Measurements from ENCODE around the gene GATA6.

The GATA6 gene

DNA sequence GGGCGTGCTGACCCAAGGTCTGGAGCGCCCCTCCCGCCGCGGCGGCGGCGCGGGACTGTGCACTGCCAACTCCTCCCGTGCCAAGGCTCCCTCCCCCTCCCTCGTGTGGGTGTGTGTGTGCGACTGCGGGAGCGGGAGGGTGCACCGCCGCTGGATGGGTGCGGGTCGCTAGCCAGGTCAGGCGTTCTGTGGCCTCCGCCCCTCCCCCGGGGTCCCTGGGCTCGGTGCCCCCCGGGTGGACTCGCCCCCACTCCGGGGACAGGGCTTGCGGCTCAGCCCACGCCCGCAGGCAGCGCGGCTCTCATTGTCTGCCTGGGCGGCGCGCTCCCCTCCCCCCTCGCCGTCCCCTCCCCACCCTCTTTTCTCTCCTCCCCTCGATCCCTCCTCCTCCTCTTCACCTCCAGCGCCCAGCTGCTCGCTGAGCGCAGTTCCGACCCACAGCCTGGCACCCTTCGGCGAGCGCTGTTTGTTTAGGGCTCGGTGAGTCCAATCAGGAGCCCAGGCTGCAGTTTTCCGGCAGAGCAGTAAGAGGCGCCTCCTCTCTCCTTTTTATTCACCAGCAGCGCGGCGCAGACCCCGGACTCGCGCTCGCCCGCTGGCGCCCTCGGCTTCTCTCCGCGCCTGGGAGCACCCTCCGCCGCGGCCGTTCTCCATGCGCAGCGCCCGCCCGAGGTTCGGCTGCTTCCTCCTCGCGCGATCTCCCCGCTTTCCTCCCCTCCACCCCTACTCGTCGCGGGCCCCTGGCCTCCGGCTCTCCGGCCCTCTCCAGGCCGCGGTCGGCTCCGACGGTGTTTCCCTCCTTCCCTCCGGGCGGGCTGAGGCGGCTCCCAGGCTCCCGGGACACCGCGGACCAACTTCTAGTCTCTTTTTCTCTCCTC lies at the start of gene GATA6:
GATA6 (plus strand) TSS at position 579 of the 878 bp plus-strand sequence. CDS start 1,556 bp downstream, outside the sequence.
- no peak for DNase-seq (ENCODE audit: low read depth)

- no peak for DNase-seq (ENCODE audit: low read depth)
These were observed 44.4 kb upstream of the GATA6 start for GRCh38 chr18:22124970-22125369.

- DNase-seq (ENCODE audit: low read depth): no peak
These were observed 40.4 kb upstream of the GATA6 start for GRCh38 chr18:22128954-22129353.

GRCh38 chr18:22129778-22130177 lies 39.6 kb upstream of the GATA6 start:
- DNase-seq (ENCODE audit: low read depth): no peak

GRCh38 chr18:22132258-22132657 lies 37.1 kb upstream of the GATA6 start:
- no peak for DNase-seq (ENCODE audit: low read depth)

DNA sequence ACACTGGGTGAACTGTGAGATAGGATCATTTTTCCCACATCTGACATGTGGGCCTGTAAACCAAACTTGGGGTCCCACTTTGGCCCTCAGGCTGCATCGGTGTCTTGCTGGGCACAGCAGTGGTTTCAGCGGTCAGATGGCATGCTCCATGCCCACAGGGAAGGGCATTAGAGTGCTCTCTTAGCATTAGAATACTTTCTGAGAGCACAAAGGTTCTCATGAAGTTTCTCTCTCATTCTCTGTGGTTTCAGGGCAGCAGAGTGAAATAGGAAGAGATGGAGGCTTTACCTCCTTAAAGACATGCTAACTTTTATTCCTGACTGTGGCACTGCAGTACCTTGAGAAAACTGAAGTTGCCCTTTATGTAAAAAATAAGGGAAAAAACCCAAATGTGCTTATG lies 36.6 kb upstream of the GATA6 start:
- no peak for DNase-seq (ENCODE audit: low read depth)

GRCh38 chr18:22136395-22136794 lies 33.0 kb upstream of the GATA6 start:
- DNase-seq (ENCODE audit: low read depth): no peak

- DNase-seq (ENCODE audit: low read depth): no peak
These were observed 28.2 kb upstream of the GATA6 start for GRCh38 chr18:22141211-22141610.

DNA sequence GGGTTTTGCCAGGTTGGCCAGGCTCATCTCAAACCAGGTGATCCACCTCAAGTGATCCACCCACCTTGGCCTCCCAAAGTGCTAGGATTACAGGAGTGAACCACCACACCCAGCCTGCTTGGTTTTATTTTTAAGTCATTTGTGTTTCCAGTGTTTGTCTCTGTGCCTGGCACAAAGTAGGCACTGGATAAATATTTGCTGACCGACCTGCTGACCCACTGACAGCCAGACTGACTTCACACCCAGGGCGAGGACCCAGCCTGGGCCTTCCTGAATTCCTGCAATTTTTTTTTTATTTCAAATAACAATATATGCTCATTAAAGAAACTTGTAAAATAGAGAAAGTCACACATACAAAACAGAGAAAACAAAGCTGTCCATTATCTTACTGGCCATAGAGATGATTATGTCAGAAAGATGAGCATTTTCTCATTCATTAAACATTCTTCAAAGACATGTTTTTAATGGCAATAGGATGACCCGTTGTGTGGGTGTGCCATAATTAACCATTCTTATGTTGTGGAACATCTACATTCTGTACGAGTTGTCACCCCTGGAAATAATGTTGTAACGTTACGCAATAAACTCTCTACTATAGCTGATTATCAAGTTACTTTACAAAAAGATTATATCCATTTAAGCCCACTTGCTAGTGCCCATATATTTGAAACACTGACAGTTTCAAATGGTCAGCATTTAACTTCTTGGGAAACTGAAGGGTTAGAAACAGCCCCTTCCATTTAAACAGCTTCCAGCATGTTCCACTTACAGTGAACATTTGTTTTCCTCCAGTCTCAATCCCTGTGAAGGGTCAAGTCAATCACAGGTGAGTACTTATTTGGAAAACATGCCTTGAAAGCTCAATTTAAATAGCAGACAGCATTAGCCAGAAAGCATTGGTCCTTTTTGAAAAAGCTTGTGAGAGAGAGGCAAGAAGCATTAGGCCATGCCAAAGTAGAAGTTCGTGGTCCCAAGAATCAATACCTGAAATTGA lies 25.7 kb upstream of the GATA6 start:
- DNase-seq (ENCODE audit: low read depth): no peak

DNA sequence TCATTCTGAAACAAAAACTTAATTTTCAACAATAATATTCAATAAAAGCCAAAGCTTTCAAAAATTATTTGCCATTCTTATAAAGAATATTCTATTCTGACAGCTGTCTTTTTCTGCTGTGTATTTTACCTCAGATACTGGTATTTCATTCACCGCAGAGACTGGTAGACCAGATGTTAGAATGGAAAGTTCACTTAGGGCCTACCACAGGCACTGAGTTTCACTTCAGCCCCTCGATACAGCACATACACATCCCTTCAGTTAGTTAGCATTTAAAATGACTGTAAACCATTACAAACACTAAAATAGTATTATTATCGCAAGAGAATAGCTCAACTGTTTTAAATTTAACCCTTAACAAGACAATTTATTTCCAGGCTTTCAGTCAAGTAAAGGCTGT lies 24.2 kb upstream of the GATA6 start:
- DNase-seq (ENCODE audit: low read depth): no peak

DNA sequence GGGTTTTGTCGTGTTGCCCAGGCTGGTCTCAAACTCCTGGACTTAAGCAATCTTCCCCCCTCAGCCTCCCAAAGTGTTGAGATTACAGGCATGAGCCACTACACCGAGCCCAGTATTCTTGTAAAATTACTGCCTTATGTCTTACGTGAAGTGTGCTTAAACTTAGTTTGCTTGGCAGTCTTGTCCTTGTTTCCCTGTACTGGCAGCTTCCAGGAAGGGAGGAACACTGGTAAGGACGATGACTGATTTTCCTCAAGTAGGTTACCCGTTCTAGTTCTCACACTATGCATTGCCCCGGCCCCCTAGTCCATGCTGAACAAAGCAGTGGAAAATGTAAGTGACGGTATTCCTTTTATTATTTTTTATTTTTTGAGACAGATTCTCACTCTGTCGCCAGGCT lies 19.7 kb upstream of the GATA6 start:
- no peak for DNase-seq (ENCODE audit: low read depth)

DNA sequence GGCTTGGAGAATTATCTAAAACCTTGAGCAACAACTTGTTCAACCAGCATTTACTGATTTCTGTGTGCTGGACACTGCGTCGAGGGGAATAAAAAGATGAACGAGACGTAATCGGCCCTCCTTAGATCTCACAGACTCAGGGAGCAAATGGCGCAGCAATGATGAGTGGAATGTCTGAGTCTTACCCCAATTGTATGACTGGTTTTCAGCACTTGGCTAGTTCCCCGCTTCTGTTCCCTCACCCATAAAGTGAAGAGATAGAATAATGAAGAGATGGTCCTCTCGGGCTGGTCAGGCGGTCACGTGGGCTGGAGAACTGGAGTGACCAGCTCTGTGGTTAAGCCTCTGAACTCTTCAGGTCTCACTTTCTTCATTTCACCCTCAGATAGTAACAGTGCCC lies 17.3 kb upstream of the GATA6 start:
- DNase-seq (ENCODE audit: low read depth): no peak

GRCh38 chr18:22153428-22153827 lies 16.0 kb upstream of the GATA6 start:
- no peak for DNase-seq (ENCODE audit: low read depth)

DNA sequence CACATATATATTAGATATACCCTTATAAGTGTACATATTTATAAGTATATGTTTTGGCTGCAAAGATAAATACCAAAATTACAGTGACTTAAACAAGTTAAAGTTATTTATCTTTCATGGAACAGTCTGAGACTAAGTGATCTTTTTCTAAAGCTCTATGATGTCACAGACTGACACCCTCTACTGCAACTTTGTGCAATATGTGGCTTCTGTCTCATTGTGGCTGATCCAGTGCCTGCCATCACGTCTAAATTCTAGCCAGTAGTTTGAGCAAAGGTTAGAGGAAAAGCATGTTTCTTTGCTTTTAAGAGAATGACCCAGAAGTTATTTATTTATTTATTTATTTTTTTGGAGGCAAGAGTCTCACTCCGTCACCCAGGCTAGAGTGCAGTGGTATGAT lies 13.8 kb upstream of the GATA6 start:
- DNase-seq (ENCODE audit: low read depth): no peak

DNA sequence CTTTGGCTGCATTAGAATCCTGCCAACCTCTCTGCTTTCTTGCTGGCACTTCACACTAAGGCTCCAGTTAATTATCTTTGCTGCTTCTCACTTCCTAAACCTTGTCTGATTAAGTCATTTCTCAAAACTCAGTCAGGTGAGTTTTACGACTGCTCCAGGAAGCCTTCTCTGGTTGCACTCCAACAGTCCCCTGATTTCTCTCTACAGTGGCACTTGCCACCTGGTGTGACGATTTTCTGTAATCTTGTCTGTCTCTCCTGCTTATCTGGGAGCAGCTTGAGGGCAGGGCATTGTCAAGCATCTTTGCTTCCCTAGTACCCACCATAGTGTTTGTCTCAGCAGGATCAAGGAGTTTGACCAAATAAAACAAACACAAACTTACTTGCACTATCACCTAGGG lies 10.4 kb upstream of the GATA6 start:
- no peak for DNase-seq (ENCODE audit: low read depth)

DNA sequence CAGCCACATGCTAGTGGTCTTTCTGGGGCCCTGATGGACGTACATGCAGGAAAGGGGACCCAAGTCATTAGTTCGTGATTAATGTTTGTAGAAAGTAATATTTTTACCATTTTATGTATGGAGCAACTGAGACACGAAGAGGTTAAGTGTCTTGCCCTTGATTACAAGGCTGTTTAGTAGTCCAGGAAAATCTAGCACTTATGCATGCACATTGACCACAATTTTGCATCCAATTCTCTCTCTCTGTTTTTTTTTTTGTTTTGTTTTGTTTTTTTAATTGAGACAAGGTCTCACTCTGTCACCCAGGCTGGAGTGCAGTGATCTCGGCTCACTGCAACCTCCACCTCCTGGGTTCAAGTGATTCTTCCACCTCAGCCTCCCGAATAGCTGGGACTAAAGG lies 8.3 kb upstream of the GATA6 start:
- no peak for DNase-seq (ENCODE audit: low read depth)

GRCh38 chr18:22163416-22164161 lies 5.8 kb upstream of the GATA6 start:
- no peak for DNase-seq (ENCODE audit: low read depth)

DNA sequence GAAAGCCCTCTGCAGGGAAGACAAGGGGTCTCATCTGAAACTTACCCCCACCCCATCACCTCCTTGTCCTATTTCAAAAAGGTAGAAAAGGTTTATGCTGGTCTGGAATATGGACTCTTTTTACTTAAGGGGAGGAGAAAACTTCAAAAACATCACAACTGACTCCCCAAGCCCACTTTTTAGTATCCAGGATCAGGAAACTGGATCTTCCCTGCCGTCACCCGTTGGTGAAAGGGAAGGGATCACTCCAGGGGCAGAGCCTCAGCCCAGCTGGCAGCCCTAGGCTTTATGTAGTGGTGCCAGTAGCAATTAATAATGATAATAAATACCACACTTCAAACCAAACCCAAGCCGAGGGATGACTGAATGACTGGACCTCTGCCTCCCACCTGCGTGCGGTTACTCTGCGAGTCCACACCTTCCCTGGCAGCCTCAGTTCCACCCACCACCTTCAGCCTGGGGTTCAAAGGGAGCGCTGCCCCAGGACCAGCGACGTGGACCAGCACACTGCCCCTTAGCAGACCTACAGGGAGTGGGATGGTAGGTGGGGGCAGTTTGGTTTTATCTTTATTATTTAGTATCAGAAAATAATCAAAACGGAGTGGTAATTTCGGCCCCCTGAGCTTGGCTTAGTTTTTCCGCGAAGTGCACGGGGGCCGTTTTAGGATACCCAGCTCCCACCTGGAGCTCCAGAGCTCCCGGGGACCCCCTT lies 4.9 kb upstream of the GATA6 start:
- DNase-seq (ENCODE audit: low read depth): no peak

DNA sequence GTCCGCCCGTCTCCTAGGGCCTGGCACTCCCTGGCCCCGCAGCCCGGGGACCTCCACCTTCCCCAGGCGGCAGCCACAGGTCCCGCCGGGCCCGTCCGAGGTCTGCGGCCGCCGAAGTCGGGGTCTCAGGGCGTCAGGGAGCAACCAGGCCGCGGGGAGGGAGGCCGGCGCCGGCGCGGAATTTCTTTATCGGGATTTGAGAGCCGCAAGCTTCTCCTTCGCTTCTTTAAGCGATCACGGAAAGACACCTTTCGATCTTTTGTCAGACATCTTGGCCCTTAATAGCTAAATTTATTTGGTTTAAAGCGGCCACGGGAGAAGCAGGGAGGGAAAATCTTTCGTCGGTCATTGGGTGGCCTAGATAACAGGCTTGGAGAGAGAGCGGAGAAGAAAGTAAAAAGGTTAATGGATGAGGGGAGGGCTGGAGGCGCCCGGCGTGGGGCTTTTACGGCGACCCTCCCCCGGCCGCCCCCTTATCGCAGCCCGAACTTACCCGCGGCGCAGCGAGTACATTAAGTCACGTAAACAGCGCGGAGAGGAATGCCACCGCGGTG lies 4.3 kb upstream of the GATA6 start:
- no peak for DNase-seq (ENCODE audit: low read depth)

GRCh38 chr18:22165603-22166068 lies 3.8 kb upstream of the GATA6 start:
- DNase-seq (ENCODE audit: low read depth): no peak

All from activated T-helper 9 cell treated with anti-CD3 and anti-CD28 coated beads, Interleukin-2, amount 50 U/mL, for 16 hours (primary cell).